HG02943 (cell line): Measurements from ENCODE around the gene ALKBH5.
A peak's percentile ranks its signal among the peaks of the same experiment; 100 is the strongest.

Experiments
- ATAC-seq: cut with Tn5 transposase; IDR thresholded peaks from one replicate; pipeline ENCODE4 v1.9.1; 2021; ENCODE audit warnings: mild to moderate bottlenecking, low read depth, moderate library complexity; ENCODE audit not compliant: unreplicated experiment

Gene ALKBH5

DNA sequence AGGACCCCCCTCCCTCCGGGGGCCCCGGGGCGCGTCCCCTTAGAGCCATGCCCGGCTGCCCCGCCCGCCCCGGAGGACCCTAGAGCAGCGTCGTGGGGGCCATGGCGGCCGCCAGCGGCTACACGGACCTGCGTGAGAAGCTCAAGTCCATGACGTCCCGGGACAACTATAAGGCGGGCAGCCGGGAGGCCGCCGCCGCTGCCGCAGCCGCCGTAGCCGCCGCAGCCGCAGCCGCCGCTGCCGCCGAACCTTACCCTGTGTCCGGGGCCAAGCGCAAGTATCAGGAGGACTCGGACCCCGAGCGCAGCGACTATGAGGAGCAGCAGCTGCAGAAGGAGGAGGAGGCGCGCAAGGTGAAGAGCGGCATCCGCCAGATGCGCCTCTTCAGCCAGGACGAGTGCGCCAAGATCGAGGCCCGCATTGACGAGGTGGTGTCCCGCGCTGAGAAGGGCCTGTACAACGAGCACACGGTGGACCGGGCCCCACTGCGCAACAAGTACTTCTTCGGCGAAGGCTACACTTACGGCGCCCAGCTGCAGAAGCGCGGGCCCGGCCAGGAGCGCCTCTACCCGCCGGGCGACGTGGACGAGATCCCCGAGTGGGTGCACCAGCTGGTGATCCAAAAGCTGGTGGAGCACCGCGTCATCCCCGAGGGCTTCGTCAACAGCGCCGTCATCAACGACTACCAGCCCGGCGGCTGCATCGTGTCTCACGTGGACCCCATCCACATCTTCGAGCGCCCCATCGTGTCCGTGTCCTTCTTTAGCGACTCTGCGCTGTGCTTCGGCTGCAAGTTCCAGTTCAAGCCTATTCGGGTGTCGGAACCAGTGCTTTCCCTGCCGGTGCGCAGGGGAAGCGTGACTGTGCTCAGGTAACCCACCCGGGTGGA lies 759 bp downstream of the ALKBH5 start:
- peak; percentile 1 for ATAC-seq

GRCh38 chr17:18185391-18185790 lies 1.8 kb downstream of the ALKBH5 start:
- ATAC-seq = no peak

GRCh38 chr17:18185832-18186626 lies 2.4 kb downstream of the ALKBH5 start:
- no peak for ATAC-seq

DNA sequence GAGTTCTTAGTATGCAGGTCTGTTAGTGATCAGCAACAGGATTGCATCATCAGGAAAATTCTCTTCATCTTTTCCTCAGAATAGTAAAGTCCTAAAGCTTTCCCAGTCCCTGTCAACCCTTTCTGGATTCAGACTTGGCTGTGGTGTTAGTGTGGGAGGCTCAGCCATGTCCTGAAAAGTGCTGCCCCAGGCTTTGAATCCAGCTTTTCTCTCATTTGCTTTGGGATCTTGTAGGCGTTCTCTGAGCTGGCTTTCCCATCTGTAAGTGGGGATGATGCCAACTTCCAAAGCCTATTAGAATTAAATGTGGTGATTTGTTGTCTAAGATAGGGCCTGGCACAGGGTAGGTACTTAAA lies 3.0 kb downstream of the ALKBH5 start:
- no peak for ATAC-seq

GRCh38 chr17:18187226-18187625 lies 3.6 kb downstream of the ALKBH5 start:
- ATAC-seq = no peak

- no peak for ATAC-seq
These were observed 4.5 kb downstream of the ALKBH5 start for GRCh38 chr17:18187821-18188761.

DNA sequence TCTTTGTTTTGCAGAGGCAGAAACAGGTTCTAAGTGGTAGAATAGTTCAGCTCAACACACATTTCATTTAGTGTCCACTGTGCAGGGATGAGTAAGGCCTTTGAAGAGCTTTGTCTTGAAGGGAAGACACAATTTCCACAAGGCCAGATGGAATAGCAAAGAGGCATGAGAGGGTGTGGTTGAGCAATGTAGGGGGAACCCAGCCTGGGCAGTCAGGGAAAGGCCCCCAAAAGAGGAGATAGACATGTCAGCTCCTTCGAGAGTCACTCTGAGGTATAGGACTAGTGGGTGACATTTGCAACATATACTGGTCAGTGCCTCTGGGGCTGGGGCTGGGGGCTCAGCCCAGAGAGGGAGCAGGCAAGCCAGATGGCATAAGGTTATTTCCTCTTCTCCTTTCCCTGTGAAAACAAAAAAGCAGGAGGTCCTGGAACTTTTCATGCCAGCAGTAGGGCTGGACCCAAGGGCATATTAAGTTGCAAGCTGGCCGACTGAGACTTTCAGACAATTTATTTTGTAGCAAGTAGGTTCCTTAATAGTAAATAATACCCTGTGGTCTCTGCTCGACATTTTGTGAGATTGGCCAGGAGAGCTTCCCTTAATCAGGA lies 7.1 kb downstream of the ALKBH5 start:
- ATAC-seq = no peak

GRCh38 chr17:18191236-18191667 lies 7.6 kb downstream of the ALKBH5 start:
- no peak for ATAC-seq

GRCh38 chr17:18191967-18192366 lies 8.3 kb downstream of the ALKBH5 start:
- no peak for ATAC-seq

GRCh38 chr17:18194394-18194793 lies 10.8 kb downstream of the ALKBH5 start:
- no peak for ATAC-seq

DNA sequence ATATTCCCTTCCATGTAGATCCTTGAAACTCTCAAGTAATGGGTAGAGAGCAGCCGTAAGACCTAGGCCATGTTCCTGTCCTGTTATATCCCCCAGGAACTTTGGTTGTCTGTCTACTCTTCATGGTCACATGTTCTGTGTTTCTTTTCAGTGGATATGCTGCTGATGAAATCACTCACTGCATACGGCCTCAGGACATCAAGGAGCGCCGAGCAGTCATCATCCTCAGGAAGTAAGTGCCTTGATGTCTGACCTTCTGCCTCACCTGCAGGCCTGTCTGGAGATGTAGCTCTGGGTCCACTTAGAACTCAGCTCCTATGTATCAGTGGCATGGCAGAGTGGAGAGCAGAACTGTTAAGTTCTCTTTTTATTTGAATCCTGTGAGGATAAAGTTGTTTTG lies 11.2 kb downstream of the ALKBH5 start:
- no peak for ATAC-seq

DNA sequence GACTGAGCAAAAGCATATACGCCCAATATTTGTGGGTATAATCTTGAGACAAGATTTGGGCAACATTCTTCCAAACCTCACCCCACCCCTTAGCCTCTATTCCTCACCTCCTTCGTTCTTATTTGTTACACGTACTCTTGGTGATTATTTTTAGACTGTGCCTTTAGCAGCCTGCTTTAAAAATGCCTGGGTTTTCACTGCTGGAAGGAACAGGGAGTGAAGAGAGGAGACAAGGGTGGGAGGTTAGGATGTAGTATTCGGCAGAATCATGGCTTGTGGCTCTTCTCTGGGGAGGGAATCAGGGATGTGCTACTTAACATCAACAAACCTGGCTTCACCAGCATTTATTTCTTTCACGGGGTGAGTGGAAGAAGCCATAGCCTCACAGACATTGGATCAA lies 11.6 kb downstream of the ALKBH5 start:
- no peak for ATAC-seq

- ATAC-seq = no peak
These were observed 14.0 kb downstream of the ALKBH5 start for GRCh38 chr17:18197535-18198194.

GRCh38 chr17:18198530-18198929 lies 14.9 kb downstream of the ALKBH5 start:
- no peak for ATAC-seq

DNA sequence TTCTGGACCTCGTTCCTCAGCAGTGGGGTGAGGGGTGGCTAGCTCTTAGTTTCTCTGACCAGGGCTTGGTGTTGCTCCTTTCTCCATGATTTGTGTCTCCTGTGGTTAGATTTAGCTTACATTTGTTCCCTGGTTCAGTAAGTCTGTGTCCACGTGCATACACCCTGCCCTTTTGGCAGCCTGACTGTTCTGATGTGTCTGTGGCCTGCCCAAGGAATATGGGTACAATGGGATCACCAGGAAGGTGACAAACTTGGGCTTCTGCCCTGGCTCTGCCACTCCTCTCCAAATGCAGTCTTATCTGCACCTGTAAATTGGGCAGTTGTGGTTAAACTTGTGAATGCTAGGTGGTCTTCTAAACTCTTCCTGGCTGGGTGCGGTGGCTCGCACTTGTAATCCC lies 17.5 kb downstream of the ALKBH5 start:
- no peak for ATAC-seq

DNA sequence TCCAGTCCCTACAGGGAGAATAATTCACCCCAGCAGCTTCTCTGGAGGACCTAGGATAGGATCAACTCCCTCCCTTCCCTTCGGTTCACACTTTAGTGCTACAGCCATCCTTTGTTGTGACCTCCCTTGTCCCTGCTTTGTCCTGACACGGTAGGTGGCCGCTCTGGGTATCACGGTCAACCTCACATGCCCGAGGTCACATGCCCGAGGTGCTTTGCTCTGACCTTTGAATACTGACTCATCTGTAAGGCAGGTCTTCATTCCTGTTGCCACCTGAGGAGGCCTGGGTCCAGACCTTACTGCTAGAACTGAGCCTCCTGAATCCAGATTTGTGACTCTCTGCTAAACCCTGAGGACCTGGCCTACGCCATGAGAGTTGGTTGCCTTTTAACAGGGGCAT lies 19.7 kb downstream of the ALKBH5 start:
- no peak for ATAC-seq

GRCh38 chr17:18205861-18206260 lies 22.2 kb downstream of the ALKBH5 start:
- no peak for ATAC-seq

- ATAC-seq = no peak
These were observed 23.3 kb downstream of the ALKBH5 start for GRCh38 chr17:18206962-18207361.

DNA sequence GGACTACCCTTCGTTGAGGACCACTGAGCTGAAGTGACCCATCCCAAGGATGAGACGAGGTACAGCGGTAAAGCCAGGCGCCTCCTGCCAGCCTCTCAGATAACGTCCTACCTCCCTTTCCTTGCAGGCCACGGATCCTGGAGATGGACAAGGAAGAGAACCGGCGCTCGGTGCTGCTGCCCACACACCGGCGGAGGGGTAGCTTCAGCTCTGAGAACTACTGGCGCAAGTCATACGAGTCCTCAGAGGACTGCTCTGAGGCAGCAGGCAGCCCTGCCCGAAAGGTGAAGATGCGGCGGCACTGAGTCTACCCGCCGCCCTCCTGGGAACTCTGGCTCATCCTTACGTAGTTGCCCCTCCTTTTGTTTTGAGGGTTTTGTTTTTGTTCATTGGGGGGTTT lies 24.5 kb downstream of the ALKBH5 start:
- ATAC-seq = no peak
